ENCODE measurements around the gene PADI6. TPM values are rescaled to one million over a fixed set of nuclear protein-coding genes. Genes with fewer than 3 reads are reported as not detected.

Gene PADI6
- total RNA-seq, 1 experiment from 2014 or later, result not detected

GRCh38 chr1:17338706-17339493, 33.1 kb upstream of the PADI6 start:
- ATAC-seq (no peak), DNase-seq (ENCODE audit: low read depth, low spot score) (no peak)
- Histone ChIP-seq H3K27ac (ENCODE audit: low read depth, low read length) (no peak overlapping the region), H3K9me3 (ENCODE audit: control insufficient read depth in 1 of 2, insufficient read depth in 1 of 2, low read depth in 1 of 2, low read length in 2 of 2) (no peaks in the 10 kb centered on the region), H3K36me3 (ENCODE audit: control insufficient read depth in 1 of 2, insufficient read depth in 2 of 2, low read length in 2 of 2) (no peaks in the 10 kb centered on the region), H3K9me2 (ENCODE audit: insufficient read depth) (no peaks in the 10 kb centered on the region), H3K4me3 (replicated peaks in 1 of 2; ENCODE audit: low read depth in 1 of 2, low read length in 2 of 2) (no peak overlapping the region), H4K20me1 (ENCODE audit: insufficient read depth) (no peaks in the 10 kb centered on the region), H2AFZ (ENCODE audit: low read depth, low read length, poor library complexity, severe bottlenecking) (no peak overlapping the region), H3K4me2 (ENCODE audit: low read length) (no peak overlapping the region), H3K79me2 (ENCODE audit: insufficient read depth, low read length) (no peaks in the 10 kb centered on the region), H3K27me3 (ENCODE audit: insufficient read depth, low read length) (no peaks in the 10 kb centered on the region), H3K9ac (ENCODE audit: low read length) (no peak overlapping the region), H3K4me1 (ENCODE audit: control insufficient read depth in 1 of 2, insufficient read depth in 2 of 2, low read length in 2 of 2) (peaks cover 4 to 11% of the 10 kb centered on the region in 2 experiments)
- intact Hi-C loops (cut with micrococcal nuclease), result no loop called here
- ChIA-PET RAD21 (ENCODE audit: low non-redundant PET in 1 of 2, low total read pairs in 2 of 2, uncharacterized antibody in 2 of 2, unreplicated experiment in 2 of 2) (no interaction called here), CTCF (no interaction called here), POLR2A (no interaction called here)
- BruUV-seq (replicated peaks), result no TSS peak
- no peak for TF ChIP-seq SIN3A (IDR thresholded peaks at IDR 0.05; ENCODE audit: low read depth)
- no peak for TF ChIP-seq EZH2phosphoT487 (IDR thresholded peaks at IDR 0.05; ENCODE audit: borderline replicate concordance)
- 0 out of 6 replicates have a peak, but pooled peaks of 1 of the 3 experiments have one; percentile 12 for TF ChIP-seq CTCF (IDR thresholded peaks at IDR 0.05 in 2 of 3, conservative IDR thresholded peaks at IDR 0.05 in 1 of 3; ENCODE audit: borderline replicate concordance in 1 of 3, insufficient read depth in 1 of 3, low read depth in 2 of 3, low read length in 2 of 3)
- TF ChIP-seq ZBTB33 (IDR thresholded peaks at IDR 0.05; ENCODE audit: extremely low read depth, insufficient replicate concordance, low read length), result no peak

Data from HCT116 (cell line).